Panc1 (cell line): ENCODE results near the gene DDX27. TPM values are rescaled to one million over a fixed set of nuclear protein-coding genes. Genes with fewer than 3 reads are reported as not detected.

Source experiments
- ATAC-seq: fragments of 200-7000 bp; cut with Tn5 transposase; 2 replicates; pipeline ENCODE4 v1.9.1; 2020; ENCODE audit warnings: mild to moderate bottlenecking, moderate library complexity
- BruUV-seq: library from RNA; stranded (reverse); fragments of 400-500 nt; replicated peaks from 2 replicates; lab custom pipeline; 2021; lab: Mats Ljungman, UMichigan
- CTCF ChIA-PET: fragments of 300-600 bp; sonication (Branson Sonifier 250); formaldehyde crosslinking; loops from one replicate; lab custom pipeline; 2022; ENCODE audit warnings: antibody characterized with exemption; lab: Charles Lee
- POLR2A ChIA-PET: fragments of 300-600 bp; sonication (Branson Sonifier 250); formaldehyde crosslinking; loops from one replicate; lab custom pipeline; 2022; ENCODE audit warnings: antibody characterized with exemption; lab: Charles Lee
- DNase-seq: peaks from one replicate; pipeline ENCODE4 v3.0.0-alpha.2; 2010; ENCODE audit warnings: low read depth, low spot score
- H3K27ac ChIP-seq: 2 replicates; pipeline ENCODE4 v1.5.1; 2011; ENCODE audit warnings: mild to moderate bottlenecking, low read length, inconsistent platforms
- H3K27me3 ChIP-seq: fragments of 200-500 bp; sonication (Bioruptor generic); 2 replicates; pipeline ENCODE4 v1.6.0; 2014; ENCODE audit warnings: low read length, inconsistent platforms; ENCODE audit not compliant: control insufficient read depth, insufficient read depth
- H3K36me3 ChIP-seq: fragments of 200-500 bp; sonication (Bioruptor generic); 2 replicates; pipeline ENCODE4 v1.5.1; 2014; ENCODE audit warnings: inconsistent platforms, mild to moderate bottlenecking, low read length, moderate library complexity; ENCODE audit not compliant: control insufficient read depth, insufficient read depth
- H3K4me1 ChIP-seq: 2 replicates; pipeline ENCODE4 v1.5.1; 2011; ENCODE audit warnings: inconsistent platforms, mild to moderate bottlenecking, low read length, moderate library complexity; ENCODE audit not compliant: control insufficient read depth, insufficient read depth
- H3K4me3 ChIP-seq, 2 experiments: 2 replicates each; pipeline ENCODE4 v1.5.1; 2011 to 2012; ENCODE audit warnings: low read depth in 2 of 2, low read length in 2 of 2, mild to moderate bottlenecking in 2 of 2, inconsistent platforms in 1 of 2, moderate library complexity in 1 of 2
- H3K9me3 ChIP-seq: fragments of 200-500 bp; sonication (Bioruptor generic); 2 replicates; pipeline ENCODE4 v1.5.1; 2014; ENCODE audit warnings: low read depth, mild to moderate bottlenecking, inconsistent platforms, low read length, moderate library complexity; ENCODE audit not compliant: control insufficient read depth, insufficient read depth
- CTCF ChIP-seq: fragments of 450-650 bp; IDR thresholded peaks from 2 replicates; pipeline ENCODE4 v1.5.1; 2017; ENCODE audit warnings: mild to moderate bottlenecking
- POLR2AphosphoS5 ChIP-seq: IDR thresholded peaks from 2 replicates; pipeline ENCODE4 v1.6.1; 2012; ENCODE audit warnings: mild to moderate bottlenecking, low read depth, low read length, moderate library complexity
- REST ChIP-seq, 2 experiments: IDR thresholded peaks; 2 replicates each; pipeline ENCODE4 v1.6.1; 2011 to 2012; ENCODE audit warnings: low read depth in 2 of 2, control low read depth in 1 of 2, low read length in 1 of 2, mild to moderate bottlenecking in 1 of 2, moderate library complexity in 1 of 2; ENCODE audit not compliant: insufficient read depth in 1 of 2
- SIN3A ChIP-seq: IDR thresholded peaks from 2 replicates; pipeline ENCODE4 v1.6.1; 2012; ENCODE audit warnings: low read depth, mild to moderate bottlenecking, low read length, moderate library complexity, borderline replicate concordance; ENCODE audit not compliant: insufficient read depth
- TCF7L2 ChIP-seq: IDR thresholded peaks from 2 replicates; pipeline ENCODE4 v1.6.1; 2011; ENCODE audit warnings: mild to moderate bottlenecking, low read depth, low read length, inconsistent platforms
- in situ Hi-C: cut with HindIII; loops from 2 replicates; pipeline ENCODE4 v1.10.0; 2016; ENCODE audit warnings: low sequenced_read_pairs, low pct_unique_long_range_greater_than_20kb
- intact Hi-C: fragments of 100-400 bp; cut with micrococcal nuclease; formaldehyde crosslinking; loops from one replicate; pipeline ENCODE4 v1.10.0; 2022; ENCODE audit not compliant: unreplicated experiment
- total RNA-seq: library from RNA; stranded (reverse); gene quantifications from one replicate; pipeline ENCODE4 v1.2.1, GENCODE V29; 2021; ENCODE audit not compliant: unreplicated experiment

Gene DDX27
- total RNA-seq, 1 experiment from 2014 or later, result 63.4 TPM

GRCh38 chr20:49292010-49292409, 72.8 kb downstream of the DDX27 start:
- ChIA-PET CTCF (no interaction called here), POLR2A (no interaction called here)
- Histone ChIP-seq H3K9me3 (no peaks in the 10 kb centered on the region), H3K4me1 (peaks cover 22% of the 10 kb centered on the region), H3K4me3 (no peak overlapping the region), H3K27ac (no peak overlapping the region), H3K36me3 (peaks cover 24% of the 10 kb centered on the region), H3K27me3 (no peaks in the 10 kb centered on the region)
- intact Hi-C loops (no loop called here), in situ Hi-C loops (no loop called here)
- ATAC-seq (no peak), DNase-seq (no peak)
- TF ChIP-seq REST (IDR thresholded peaks at IDR 0.05; ENCODE audit: insufficient read depth in 1 of 2, low read depth in 2 of 2, low read length in 1 of 2), result no peak
- no peak for TF ChIP-seq CTCF
- no peak for TF ChIP-seq POLR2AphosphoS5
- TF ChIP-seq TCF7L2, result no peak
- no peak for TF ChIP-seq SIN3A
- no TSS peak for BruUV-seq

- ChIA-PET CTCF (no interaction called here), POLR2A (no interaction called here)
- no peak for DNase-seq
- Histone ChIP-seq H3K4me1 (peaks cover 13% of the 10 kb centered on the region; the same call in 1 of the 2 replicates), H3K27ac (no peak overlapping the region), H3K27me3 (no peaks in the 10 kb centered on the region), H3K9me3 (no peaks in the 10 kb centered on the region), H3K36me3 (peaks cover 14% of the 10 kb centered on the region), H3K4me3 (no peak overlapping the region)
- in situ Hi-C loops, result no loop called here
- intact Hi-C loops, result no loop called here
- BruUV-seq, result no TSS peak
- ATAC-seq, result no peak
- TF ChIP-seq REST (IDR thresholded peaks at IDR 0.05; ENCODE audit: insufficient read depth in 1 of 2, low read depth in 2 of 2, low read length in 1 of 2), result no peak
- TF ChIP-seq TCF7L2, result no peak
- TF ChIP-seq POLR2AphosphoS5, result no peak
- no peak for TF ChIP-seq CTCF
- no peak for TF ChIP-seq SIN3A
These were observed 73.9 kb downstream of the DDX27 start for GRCh38 chr20:49293122-49293521.
